ENCODE measurements around the gene PID1. TPM values are rescaled to one million over a fixed set of nuclear protein-coding genes. Genes with fewer than 3 reads are reported as not detected.

Gene PID1
- total RNA-seq, 1 experiment from 2014 or later = 2.9 TPM

- Histone ChIP-seq H3K36me3 (ENCODE audit: control insufficient read depth, insufficient read depth, low read length) (no peaks in the 10 kb centered on the region), H3K9me3 (ENCODE audit: control insufficient read depth, insufficient read depth, low read depth, low read length) (no peaks in the 10 kb centered on the region), H3K27me3 (ENCODE audit: control insufficient read depth, insufficient read depth, low read length) (no peaks in the 10 kb centered on the region), H3K4me3 (ENCODE audit: low read depth in 2 of 2, low read length in 2 of 2) (no peak overlapping the region), H3K4me1 (ENCODE audit: control insufficient read depth, insufficient read depth, low read length) (no peaks in the 10 kb centered on the region), H3K27ac (ENCODE audit: low read length) (no peak overlapping the region)
- intact Hi-C loops (cut with micrococcal nuclease; ENCODE audit: unreplicated experiment) = no loop called here
- in situ Hi-C loops (cut with HindIII; ENCODE audit: low pct_unique_long_range_greater_than_20kb, low sequenced_read_pairs) = no loop called here
- ChIA-PET POLR2A (no interaction called here), CTCF (no interaction called here)
- ATAC-seq = no peak
- BruUV-seq (replicated peaks) = no TSS peak
- TF ChIP-seq POLR2AphosphoS5 (IDR thresholded peaks at IDR 0.05; ENCODE audit: low read depth, low read length) (no peak), TCF7L2 (IDR thresholded peaks at IDR 0.05; ENCODE audit: low read depth, low read length) (no peak), SIN3A (IDR thresholded peaks at IDR 0.05; ENCODE audit: borderline replicate concordance, insufficient read depth, low read depth, low read length) (no peak)
- TF ChIP-seq, protein P1, sequence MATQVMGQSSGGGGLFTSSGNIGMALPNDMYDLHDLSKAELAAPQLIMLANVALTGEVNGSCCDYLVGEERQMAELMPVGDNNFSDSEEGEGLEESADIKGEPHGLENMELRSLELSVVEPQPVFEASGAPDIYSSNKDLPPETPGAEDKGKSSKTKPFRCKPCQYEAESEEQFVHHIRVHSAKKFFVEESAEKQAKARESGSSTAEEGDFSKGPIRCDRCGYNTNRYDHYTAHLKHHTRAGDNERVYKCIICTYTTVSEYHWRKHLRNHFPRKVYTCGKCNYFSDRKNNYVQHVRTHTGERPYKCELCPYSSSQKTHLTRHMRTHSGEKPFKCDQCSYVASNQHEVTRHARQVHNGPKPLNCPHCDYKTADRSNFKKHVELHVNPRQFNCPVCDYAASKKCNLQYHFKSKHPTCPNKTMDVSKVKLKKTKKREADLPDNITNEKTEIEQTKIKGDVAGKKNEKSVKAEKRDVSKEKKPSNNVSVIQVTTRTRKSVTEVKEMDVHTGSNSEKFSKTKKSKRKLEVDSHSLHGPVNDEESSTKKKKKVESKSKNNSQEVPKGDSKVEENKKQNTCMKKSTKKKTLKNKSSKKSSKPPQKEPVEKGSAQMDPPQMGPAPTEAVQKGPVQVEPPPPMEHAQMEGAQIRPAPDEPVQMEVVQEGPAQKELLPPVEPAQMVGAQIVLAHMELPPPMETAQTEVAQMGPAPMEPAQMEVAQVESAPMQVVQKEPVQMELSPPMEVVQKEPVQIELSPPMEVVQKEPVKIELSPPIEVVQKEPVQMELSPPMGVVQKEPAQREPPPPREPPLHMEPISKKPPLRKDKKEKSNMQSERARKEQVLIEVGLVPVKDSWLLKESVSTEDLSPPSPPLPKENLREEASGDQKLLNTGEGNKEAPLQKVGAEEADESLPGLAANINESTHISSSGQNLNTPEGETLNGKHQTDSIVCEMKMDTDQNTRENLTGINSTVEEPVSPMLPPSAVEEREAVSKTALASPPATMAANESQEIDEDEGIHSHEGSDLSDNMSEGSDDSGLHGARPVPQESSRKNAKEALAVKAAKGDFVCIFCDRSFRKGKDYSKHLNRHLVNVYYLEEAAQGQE (IDR thresholded peaks at IDR 0.05; ENCODE audit: insufficient read depth in 1 of 2, low read depth in 2 of 2, low read length in 1 of 2) = no peak
- TF ChIP-seq, protein P2, sequence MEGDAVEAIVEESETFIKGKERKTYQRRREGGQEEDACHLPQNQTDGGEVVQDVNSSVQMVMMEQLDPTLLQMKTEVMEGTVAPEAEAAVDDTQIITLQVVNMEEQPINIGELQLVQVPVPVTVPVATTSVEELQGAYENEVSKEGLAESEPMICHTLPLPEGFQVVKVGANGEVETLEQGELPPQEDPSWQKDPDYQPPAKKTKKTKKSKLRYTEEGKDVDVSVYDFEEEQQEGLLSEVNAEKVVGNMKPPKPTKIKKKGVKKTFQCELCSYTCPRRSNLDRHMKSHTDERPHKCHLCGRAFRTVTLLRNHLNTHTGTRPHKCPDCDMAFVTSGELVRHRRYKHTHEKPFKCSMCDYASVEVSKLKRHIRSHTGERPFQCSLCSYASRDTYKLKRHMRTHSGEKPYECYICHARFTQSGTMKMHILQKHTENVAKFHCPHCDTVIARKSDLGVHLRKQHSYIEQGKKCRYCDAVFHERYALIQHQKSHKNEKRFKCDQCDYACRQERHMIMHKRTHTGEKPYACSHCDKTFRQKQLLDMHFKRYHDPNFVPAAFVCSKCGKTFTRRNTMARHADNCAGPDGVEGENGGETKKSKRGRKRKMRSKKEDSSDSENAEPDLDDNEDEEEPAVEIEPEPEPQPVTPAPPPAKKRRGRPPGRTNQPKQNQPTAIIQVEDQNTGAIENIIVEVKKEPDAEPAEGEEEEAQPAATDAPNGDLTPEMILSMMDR (IDR thresholded peaks at IDR 0.05) = no peak
- DNase-seq (ENCODE audit: low read depth, low spot score) = no peak
These were observed 186.6 kb downstream of the PID1 start for GRCh38 chr2:229084447-229084846.

DNA sequence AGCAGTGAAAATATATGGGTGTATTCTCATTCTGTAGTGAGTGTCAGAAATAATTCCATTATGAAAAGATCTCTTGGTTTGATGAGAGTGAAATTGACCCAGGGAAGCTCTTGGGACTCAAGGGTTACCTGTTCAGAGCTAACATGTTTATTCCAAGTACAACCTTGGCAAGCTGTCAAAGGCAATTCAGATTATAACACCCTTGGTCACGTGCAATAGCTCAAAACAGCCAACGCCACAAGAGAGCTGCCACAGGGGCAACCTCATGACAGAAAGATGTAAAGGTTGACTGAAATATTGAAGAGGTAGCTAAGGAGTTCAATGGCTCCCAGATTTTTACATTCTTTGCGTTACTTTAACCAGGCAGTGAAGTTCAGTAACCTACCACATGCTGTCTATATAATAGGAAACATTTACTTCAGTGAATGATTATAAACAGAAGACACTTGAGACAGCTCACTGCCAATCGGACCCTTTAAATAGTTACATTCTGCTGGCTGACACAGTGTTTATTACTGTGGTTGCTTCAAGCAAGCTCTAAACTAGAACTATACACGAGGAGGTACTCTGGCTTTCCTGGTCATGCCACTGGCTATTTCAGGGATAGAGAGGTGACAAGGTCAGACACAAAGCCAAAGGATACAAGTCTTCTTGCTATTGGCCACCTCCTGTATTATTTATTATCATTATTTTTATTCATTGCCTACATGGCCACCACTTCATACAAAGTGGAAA, 187.3 kb downstream of the PID1 start:
- in situ Hi-C loops (cut with HindIII; ENCODE audit: low pct_unique_long_range_greater_than_20kb, low sequenced_read_pairs) (no loop called here), intact Hi-C loops (cut with micrococcal nuclease; ENCODE audit: unreplicated experiment) (no loop called here)
- POLR2A ChIA-PET = no interaction called here
- DNase-seq (ENCODE audit: low read depth, low spot score) = no peak
- no TSS peak for BruUV-seq (replicated peaks)
- TF ChIP-seq, protein P1 (IDR thresholded peaks at IDR 0.05; ENCODE audit: insufficient read depth in 1 of 2, low read depth in 2 of 2, low read length in 1 of 2) = no peak
- TF ChIP-seq TCF7L2 (IDR thresholded peaks at IDR 0.05; ENCODE audit: low read depth, low read length) = no peak
- H3K4me3 ChIP-seq (ENCODE audit: low read depth in 2 of 2, low read length in 2 of 2) = no peak overlapping the region
- H3K27ac ChIP-seq (ENCODE audit: low read length) = no peak overlapping the region
- CTCF ChIA-PET = no interaction called here
- H3K36me3 ChIP-seq (ENCODE audit: control insufficient read depth, insufficient read depth, low read length) = no peaks in the 10 kb centered on the region
- ATAC-seq = no peak
- no peaks in the 10 kb centered on the region for H3K9me3 ChIP-seq (ENCODE audit: control insufficient read depth, insufficient read depth, low read depth, low read length)
- H3K27me3 ChIP-seq (ENCODE audit: control insufficient read depth, insufficient read depth, low read length) = no peaks in the 10 kb centered on the region
- no peaks in the 10 kb centered on the region for H3K4me1 ChIP-seq (ENCODE audit: control insufficient read depth, insufficient read depth, low read length)

Measured in Panc1 (cell line).